GM19351 (cell line): ENCODE results near the gene GHRH.

Source experiments
- ATAC-seq: cut with Tn5 transposase; IDR thresholded peaks from one replicate; pipeline ENCODE4 v1.9.1; 2021; ENCODE audit warnings: mild to moderate bottlenecking, moderate library complexity; ENCODE audit not compliant: unreplicated experiment

Gene GHRH

DNA sequence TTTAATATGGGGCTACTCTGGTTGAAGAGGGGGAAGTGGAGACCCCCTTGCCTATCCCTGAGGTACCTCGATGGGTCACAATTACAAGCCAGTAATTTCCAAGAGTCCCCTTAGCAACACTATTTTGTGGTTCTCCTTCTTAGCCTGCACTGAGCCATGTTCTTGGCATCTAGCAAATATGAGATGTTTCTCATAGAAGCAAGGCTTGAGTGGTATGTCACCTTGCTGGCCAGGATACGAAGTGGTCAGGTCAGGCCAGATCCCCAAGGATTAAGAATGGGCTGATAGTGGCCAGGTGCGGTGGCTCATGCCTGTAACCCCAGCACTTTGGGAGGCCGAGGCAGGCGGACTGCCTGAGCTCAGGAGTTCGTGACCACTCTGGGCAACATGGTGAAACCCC is 2.1 kb upstream of the GHRH start:
- ATAC-seq: no peak

DNA sequence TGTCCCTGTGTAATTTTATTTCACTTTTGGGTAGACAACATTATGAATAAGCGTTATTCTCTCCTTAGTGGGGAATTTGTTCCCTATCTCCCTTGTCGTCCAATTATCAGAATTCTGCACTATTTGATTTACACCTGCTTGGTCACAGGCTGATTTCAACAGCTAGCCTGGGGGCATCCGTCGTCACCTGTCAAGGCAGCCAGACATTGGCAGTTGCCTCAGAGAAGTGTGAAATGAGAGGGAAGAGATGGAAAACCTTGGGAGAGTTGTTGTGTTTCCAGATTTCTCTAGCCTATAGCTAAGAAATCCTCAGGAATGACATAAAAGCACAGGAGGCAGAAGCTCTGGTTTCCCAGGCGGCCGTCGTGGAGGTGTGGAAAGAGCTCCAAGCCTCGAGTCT is 891 bp upstream of the GHRH start:
- no peak for ATAC-seq

DNA sequence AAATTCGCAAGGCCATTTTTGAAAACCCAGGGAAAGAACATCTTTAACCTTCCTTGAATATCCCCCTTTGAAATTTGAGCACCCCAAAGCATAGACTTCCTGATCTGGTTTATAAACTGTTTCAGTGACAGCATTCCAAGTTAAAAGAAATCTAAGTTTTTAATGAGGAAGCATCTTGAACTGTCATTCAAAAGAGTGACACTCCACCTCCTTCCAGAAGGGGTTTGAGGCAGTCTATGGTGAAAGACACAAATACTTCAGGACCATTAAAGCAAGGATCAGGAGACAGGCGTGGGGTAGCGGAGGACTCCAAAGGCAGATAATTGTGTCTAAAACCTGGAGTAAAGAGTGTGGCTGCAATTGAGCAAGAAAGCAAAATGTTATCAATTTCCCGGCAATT is 691 bp downstream of the GHRH start:
- no peak for ATAC-seq

DNA sequence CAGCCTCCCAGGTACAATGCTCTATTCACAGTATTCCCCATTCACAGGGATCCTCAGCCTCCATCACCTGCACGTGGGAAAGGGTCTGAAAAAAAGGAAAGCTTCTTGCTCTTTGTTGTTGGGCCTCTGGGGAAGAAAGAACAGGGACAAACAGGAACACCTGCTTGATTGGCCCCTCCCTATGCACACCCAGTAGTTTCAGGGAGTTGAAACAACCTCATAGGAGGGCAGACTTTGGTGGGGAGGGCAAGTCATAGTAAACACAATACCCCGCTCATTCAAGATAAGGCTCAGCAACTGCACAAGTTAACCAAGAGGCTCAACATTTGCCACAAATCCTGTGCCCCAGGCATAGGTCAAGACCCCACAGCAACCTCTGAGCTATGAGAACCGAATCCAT is 1.7 kb downstream of the GHRH start:
- no peak for ATAC-seq

DNA sequence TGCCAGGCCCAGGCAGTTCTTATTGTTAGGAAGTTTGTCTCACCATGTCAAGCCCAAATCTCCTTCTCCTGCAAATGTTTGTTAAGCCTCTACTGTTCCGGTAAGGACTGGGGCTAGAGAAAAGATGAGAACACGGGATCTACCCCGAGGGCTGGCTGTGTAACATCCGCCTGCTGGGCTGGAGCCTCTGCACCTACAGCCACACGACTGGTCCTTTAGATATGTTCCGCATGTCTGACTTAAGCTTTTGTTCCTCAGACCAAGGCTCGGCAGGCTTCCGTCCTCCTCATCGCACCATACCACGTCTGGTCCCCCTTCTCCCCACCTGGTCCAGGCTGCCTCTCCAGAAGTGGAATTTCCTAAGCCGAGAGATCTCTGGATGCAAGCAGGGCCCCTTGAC is 2.6 kb downstream of the GHRH start:
- ATAC-seq: no peak

DNA sequence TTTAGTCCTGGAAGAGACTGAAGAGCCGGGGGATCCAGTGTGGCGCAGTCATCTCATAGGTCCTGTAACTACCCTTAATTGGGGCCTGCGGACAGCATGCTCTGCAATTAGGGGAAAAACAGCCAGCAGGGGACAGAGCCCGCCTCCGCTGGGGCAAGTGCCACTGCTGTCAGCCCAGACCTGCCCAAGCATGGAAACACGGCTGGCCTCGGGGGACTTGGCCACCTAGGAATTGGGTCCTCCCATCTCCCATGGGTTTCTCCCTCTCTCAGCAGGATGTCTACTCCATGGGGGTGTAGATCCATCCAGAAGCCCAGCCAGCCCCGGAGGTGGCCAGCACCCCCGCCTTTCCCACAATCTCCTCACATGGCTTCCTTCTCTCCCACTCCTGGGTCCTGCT is 3.6 kb downstream of the GHRH start:
- no peak for ATAC-seq

DNA sequence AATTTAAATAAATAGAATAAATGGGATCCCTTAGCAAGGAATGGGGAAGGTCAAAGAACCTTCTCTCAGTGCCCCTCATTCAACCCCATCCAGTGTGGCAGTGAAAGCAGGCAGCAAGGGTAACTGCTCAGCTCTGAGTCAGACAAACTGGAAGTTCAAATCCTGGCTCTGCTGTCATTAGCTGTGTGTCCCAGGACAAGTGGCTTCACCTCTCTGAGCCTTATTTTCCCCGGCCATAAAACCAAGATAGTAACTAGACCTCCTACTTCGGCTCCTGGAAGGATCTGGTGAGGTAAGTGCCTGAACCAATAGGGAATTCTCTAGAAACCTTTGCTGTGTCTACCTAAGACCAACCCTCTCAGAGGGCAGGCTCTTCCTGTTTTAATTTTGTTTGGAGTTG is 4.1 kb downstream of the GHRH start:
- no peak for ATAC-seq

DNA sequence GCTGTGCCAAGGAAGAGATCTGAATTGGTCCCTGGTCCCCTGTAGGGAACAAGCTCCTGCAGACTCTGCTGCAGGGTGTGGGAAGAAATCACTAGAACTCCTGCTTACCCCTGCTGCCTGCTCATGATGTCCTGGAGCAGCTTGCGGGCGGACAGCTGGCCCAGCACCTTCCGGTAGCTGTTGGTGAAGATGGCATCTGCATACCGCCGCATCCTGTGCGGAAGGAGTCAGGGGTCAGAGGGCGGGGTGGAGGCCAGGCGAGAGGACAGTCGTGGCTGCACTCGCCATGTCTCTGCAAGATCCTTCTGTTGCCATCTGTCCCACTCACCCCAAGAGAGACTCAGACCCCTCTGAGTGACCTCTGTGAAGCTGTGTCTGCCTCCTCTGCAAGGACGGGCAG is 5.3 kb downstream of the GHRH start:
- no peak for ATAC-seq

DNA sequence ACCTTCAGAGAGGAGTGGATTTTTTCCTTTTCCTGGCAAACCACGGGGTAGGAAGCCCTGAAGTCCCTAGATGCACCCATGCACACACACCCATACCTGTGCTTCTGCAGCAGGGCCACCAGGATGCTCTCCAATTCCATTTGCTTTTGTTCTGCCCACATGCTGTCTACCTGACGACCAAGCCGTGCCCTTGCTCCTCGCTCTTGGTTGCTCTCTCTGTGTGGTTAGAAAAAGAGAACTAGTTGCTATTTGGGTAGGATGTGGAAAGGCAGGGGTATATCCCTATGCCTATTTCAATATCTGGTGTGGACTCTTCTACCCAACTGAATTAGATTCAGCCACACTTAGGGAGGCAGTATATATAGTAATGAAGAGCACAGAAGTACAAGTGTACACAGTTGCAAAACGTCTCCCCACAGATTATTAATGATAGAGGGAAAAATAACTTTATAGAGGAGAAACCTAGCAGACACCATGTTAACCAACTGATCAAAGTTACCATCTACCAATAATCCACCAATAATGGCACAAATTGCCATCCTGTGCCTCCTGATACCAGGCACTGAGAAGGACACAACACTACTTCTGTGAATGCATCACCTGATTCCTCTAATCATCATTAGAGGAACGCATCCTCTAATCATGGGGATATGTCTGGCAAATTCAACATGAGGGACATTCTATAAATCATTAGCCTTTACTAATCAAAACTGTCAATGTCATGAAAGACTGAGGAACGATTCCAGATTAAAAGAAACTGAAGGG is 7.3 kb downstream of the GHRH start:
- ATAC-seq: no peak

DNA sequence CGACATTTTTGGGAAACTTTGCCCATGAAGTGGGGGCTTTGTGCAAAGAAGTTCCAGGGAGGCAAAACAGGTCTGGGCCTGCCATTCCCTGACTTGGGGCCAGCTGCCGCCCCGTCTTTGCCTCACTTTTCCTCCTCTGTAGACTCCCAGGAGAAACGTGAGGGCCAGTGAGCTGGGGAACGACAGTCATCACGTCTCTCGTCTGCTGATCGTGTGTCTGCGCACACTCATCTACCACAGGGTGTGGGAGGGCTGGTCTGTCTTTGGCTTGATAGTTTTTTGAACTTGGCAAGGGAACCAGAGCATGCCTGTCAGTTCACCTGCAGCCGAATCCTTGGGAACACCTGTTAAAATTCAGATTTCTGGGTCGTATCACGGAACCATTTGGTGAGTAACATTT is 8.5 kb downstream of the GHRH start:
- no peak for ATAC-seq

DNA sequence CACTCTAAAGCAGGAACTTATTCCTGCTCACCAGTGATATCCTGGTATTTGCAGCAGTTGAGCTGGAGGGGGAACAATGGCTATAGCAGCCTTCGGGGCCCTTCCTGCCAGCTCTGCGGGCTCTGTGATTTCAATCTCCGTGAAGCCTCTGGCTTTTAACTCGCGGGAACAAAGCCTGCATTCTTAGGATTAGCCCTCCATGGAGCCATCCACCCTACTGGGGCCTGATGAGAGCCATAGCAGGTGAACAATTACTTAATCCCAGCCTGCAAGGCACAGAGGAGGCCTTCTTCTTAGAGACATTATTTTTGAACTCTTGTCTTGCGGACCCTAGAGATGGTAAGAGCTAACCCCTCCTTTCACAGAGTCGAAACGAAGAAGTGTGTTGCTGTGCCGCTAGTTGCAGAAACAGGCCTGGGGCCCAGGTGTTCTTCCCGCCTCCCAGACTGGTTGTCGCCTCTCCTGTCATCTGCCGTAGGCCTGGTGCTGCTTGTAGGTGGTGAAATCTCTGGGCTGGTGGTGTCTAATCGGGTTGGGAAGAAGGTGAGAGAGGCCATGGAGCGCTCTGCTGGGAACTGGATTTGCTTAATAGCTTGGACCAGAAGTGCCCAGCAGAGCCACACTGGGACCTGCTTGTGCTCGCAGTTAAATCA is 9.7 kb downstream of the GHRH start:
- no peak for ATAC-seq

DNA sequence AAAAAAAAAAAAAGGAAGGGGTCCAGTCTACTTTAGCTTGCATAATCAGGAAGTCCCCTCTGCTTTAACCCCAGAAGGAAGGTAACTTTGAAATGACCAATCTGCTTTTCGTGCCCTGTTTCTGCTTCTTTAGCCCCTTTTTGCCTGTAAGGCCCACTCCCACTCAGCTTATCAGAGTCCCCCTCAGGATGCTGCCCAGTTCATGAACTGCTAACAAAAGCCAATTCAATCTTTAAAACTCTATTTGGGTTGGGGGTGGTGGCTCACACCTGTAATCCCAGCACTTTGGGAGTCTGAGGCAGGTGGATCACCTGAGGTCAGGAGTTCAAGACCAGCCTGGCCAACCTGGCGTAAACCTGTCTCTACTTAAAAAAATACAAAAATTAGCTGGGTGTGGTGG is 12.3 kb downstream of the GHRH start:
- ATAC-seq: no peak

DNA sequence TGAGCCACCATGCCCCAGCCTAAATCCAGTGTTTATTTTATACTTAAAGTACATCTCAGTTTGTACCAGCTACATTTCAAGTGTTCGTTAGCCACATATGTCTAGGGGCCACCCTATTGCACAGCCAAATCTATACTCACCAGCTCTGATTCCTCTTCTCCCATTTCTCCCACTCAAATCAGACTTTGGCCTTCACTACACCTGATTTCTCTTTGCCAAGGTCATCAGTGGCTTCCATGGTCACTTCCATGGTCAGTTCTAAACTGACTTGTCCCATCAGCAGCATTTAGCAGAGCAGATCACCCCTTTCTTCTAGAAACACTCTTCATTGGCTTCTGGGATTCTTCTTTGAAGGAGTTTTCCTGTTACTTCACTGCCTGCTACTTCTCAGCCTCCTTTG is 14.1 kb downstream of the GHRH start:
- no peak for ATAC-seq

DNA sequence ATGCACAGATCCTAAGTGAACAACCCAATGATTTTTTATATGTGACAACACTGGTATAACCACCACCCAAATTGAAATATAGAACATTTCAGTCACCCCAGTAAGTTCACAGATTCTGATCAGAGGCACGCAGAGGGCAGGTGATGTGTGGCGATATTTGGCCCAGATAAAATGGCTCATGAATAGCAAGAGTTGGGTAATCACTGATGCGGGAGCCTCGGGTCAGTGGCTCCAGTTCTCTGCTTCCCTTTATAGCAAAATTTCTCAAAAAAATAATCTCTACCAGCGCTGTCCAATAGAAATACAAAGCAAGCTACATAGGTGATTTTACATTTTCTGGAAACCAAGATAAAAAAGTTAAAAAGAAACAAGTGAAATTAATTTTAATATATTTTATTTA is 14.9 kb downstream of the GHRH start:
- ATAC-seq: no peak

DNA sequence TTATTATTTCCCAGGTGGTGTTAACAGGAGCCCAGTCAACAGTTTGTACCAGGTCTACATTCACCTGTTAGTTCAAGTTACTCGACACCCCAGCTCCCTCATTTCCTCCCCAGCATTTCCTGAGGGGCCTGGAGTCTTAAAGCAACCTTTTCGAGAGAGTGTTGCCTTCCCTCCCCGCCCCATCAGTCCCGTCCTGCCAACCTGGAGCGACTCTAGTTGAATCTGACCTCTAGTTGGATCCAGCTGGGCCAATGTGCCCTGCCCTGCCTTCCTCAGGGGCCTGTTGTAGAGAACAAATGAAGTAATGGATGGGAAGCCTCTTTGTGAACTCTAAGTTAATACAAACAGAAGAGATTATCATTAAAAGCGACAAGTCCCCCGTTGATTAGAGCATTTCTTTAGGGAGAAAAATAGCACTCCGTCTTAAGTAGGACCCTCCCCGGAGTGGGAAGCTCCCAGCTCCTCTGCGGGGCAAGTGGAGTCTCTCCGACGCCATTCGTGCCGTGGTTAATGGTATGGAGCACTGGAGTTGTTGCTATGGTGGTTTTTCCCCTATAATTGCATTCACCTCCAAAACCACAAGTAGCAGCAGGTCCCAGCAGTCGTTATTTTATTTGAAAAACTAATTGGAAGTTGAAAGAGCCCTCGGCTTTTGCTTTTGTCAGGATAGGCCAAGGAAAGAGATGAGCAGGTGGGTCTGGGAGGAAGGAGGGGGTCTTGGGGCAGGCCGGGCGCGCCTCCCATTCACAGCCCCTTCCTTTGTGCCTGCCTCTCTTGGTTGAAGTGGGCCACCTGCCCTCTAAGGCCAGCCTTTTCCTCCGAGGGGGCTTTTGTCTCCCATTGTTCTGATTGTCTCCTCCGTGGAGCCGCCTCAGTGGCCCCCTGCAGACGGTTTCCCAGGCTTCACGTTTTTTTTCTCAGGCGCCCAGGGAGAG is 16.1 kb downstream of the GHRH start:
- no peak for ATAC-seq

DNA sequence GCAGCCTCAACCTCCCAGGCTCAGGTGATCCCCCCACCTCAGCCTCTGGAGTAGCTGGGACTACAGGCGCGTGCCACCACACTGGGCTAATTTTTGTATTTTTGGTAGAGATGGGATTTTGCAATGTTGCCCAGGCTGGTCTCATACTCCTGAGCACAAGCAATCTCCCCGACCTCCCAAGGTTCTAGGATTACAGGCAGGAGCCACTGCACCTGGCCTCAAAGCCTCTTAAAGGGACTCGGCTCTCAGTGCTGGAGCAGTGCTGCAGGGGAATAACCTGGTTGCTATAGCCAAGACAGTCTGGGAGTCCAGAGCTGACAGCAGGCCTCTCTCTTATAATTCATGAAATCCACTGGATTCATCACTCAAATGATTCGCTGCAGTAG is 17.0 kb downstream of the GHRH start:
- ATAC-seq: no peak

DNA sequence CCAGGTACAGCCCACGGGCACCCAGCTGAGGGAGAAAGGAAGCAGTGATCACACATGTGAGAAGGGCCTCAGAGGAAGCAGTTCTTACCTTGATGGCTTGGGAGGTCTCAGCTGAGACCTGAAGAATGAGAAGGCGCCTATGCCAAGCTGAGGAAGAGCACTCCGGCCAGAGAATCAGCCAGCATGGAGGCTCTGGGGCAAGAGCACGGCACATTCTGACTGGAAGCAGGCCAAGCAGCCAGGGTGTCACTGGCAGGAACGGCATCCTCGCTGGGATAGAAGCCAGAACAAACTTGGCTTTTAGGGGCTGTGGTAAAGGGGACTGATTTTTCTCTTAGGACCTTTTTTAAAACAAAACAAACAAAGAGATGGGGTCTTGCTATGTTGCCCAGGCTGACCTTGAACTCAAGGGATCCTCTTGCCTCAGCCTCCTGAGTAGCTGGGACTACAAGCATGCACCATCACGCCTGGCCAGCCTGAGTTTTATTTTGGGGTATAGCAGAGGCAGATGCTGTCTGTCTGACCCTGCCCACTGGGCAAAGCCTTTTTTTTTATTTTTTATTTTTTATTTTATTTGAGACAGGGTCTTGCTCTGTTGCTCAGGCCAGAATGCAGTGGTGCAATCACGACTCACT is 17.6 kb downstream of the GHRH start:
- ATAC-seq: no peak

DNA sequence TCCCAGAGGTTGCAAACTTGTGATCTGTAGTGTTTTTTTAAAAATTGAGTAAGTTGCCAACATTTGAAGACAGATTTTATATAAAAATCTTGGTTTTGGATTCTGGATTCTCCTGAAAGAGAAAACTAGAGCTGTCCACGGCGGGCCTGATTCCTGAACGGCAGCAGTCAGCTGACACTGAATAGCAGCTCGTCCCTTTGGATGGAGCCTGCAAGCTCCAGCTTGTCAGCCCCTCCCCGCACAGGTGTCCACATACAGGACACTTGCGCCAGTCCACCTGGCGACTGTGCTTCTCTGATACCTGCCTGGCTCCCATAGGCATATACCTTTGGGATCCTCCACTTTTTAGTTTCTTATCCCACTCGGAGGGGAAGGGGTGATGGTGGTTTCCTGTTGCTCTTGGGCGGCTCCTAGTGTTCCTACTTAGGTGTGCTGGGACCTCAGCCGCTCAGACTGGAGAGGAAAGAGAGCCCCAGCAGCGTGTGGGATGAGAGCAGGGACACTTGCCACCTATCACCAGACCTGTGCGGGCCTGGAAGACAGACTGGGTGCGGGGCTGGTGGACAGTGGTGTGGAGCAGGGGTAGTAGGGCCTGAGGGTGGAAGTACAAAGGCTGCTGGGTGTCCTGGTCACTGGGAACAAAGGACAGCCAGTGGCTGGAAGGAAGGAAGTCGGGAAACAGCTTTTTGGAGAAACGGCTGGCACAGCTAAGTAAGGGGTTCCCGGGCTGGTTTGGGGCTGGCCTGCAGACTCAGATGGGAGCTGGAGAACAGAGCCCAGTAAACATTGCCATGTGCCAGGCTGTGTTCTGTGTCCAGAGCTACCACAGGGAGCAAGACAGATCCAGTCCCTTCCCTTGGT is 18.3 kb downstream of the GHRH start:
- no peak for ATAC-seq

DNA sequence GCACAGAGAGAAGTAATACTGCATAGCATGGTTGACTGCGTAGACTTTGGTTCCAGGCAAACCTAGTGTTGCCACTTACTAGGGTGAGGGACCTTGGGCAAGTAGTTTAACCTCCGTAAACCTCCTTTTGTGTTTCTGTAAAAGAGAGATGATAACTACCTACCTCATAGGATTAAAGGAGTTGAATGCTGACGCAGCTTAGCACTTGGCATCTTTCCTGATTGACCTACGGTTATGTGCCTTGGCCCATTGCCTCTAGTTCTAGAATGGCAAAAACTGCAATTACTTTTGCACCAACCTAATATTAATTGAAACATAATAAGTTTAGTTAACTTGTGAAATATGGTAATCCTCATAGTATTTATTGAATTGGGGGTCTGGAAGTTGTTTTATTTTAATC is 19.1 kb downstream of the GHRH start:
- no peak for ATAC-seq

DNA sequence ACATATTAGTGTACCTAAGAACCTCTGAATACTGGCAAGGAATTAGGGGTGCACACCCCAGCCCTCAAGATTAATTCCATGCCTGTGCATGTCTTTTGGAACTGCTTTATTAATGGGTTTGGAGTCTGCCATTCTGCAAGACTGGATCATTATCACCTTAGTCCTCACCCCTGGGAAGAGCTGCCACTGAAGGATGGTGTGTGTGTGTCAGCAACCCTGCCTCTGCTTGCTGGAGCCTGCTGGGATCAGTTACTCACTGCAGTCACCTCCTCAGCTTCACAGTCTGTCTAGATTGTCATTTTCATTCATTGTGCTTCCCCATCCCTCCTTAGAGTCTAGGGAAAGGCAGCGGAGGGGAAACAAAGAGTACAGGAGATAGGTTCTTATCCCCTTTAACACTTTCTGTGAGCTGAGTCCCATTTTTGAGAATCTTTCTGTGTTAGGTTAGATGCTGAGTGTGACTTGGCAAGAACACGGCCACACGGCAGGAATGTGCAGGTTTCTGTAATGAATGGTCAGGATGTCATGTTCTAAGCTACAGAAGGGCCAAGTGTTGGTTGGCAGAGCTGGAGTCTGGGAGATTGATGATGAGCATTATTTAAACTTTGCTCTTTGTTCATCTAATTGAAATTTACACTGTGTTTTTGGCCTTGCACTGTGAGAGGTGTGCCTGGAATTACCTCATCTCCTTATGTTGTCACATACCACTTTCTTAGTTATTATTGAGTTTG is 21.1 kb downstream of the GHRH start:
- no peak for ATAC-seq
